H1 (cell line): ENCODE data around the gene CCT3. TPM values are rescaled to one million over a fixed set of nuclear protein-coding genes. Genes with fewer than 3 reads are reported as not detected.
"Not testable (repeated sequence)": the region's sequence is repeated elsewhere in the genome, so short reads cannot be mapped to it uniquely, and the experiment has no call there.

Experiments used
- CTCF ChIA-PET: fragments of 300-600 bp; sonication (Branson Sonifier 250); formaldehyde crosslinking; loops from one replicate; lab custom pipeline; 2021; ENCODE audit not compliant: partially characterized antibody; lab: Charles Lee
- POLR2A ChIA-PET: fragments of 300-600 bp; sonication (Branson Sonifier 250); formaldehyde crosslinking; loops from one replicate; lab custom pipeline; 2021; ENCODE audit warnings: inconsistent platforms; ENCODE audit not compliant: partially characterized antibody; lab: Charles Lee
- DNase-seq, 2 experiments: peaks; one replicate each; pipeline versions ENCODE4 v3.0.0 to v3.0.0-alpha.2; 2010 to 2022; ENCODE audit warnings: low spot score in 2 of 2, low read depth in 1 of 2, mixed read lengths in 1 of 2
- FAIRE-seq: peaks from 2 replicates; lab custom pipeline; 2011; peaks lifted over from hg19 to GRCh38; lab: Jason Lieb, UNC
- H2AFZ ChIP-seq: 2 replicates; pipeline ENCODE4 v1.8.1; 2012; ENCODE audit warnings: low read length, inconsistent platforms
- H2AK5ac ChIP-seq: 2 replicates; pipeline ENCODE4 v1.6.1; 2013; ENCODE audit warnings: low read depth, low read length
- H2BK120ac ChIP-seq: replicated peaks from 2 replicates; pipeline ENCODE3; 2013; ENCODE audit warnings: low read depth, low read length, inconsistent platforms
- H2BK12ac ChIP-seq: 2 replicates; pipeline ENCODE4 v1.6.1; 2013; ENCODE audit warnings: low read depth, low read length
- H2BK15ac ChIP-seq: 2 replicates; pipeline ENCODE4 v1.6.1; 2013; ENCODE audit warnings: low read length
- H2BK20ac ChIP-seq: 2 replicates; pipeline ENCODE4 v1.6.1; 2013; ENCODE audit warnings: low read length
- H2BK5ac ChIP-seq: 2 replicates; pipeline ENCODE4 v1.6.1; 2013; ENCODE audit warnings: low read depth, low read length
- H3K14ac ChIP-seq: 2 replicates; pipeline ENCODE4 v1.6.1; 2013; ENCODE audit warnings: inconsistent platforms; ENCODE audit not compliant: insufficient read length
- H3K18ac ChIP-seq: 2 replicates; pipeline ENCODE4 v1.6.1; 2013; ENCODE audit warnings: low read length; ENCODE audit errors: extremely low read depth
- H3K23ac ChIP-seq: 2 replicates; pipeline ENCODE4 v1.6.1; 2013; ENCODE audit warnings: inconsistent platforms; ENCODE audit not compliant: insufficient read length
- H3K23me2 ChIP-seq: 2 replicates; pipeline ENCODE4 v1.6.1; 2013; ENCODE audit warnings: low read depth, low read length
- H3K27ac ChIP-seq: 2 replicates; pipeline ENCODE4 v1.6.1; 2011; ENCODE audit warnings: low read depth, low read length, inconsistent platforms
- H3K27me3 ChIP-seq, 4 experiments: replicated peaks in 1 of 4; 1 replicate in 1 of 4; 2 replicates in 3 of 4; pipeline versions ENCODE4 v1.6.1 to v1.8.1; 2011 to 2013; ENCODE audit warnings: low read length in 3 of 4, mild to moderate bottlenecking in 3 of 4, inconsistent platforms in 2 of 4, mixed read lengths in 2 of 4, moderate library complexity in 1 of 4; ENCODE audit not compliant: control insufficient read depth in 3 of 4, insufficient read depth in 3 of 4; ENCODE audit errors: extremely low read depth in 1 of 4
- H3K36me3 ChIP-seq, 4 experiments: 2 replicates each; pipeline versions ENCODE4 v1.6.1 to v1.8.1; 2011 to 2013; ENCODE audit warnings: mild to moderate bottlenecking in 4 of 4, low read length in 3 of 4, moderate library complexity in 2 of 4, control low read depth in 1 of 4, inconsistent platforms in 1 of 4; ENCODE audit not compliant: insufficient read depth in 4 of 4, control insufficient read depth in 2 of 4
- H3K4ac ChIP-seq: replicated peaks from 2 replicates; pipeline ENCODE3; 2013; ENCODE audit warnings: low read length, low read depth, mixed read lengths, inconsistent platforms; ENCODE audit not compliant: insufficient read length
- H3K4me1 ChIP-seq, 4 experiments: replicated peaks in 1 of 4; 1 replicate in 1 of 4; 2 replicates in 3 of 4; pipeline versions ENCODE4 v1.6.1 to v1.8.1; 2011 to 2013; ENCODE audit warnings: low read length in 3 of 4, inconsistent platforms in 2 of 4, mixed read lengths in 1 of 4; ENCODE audit not compliant: insufficient read depth in 4 of 4, control insufficient read depth in 3 of 4
- H3K4me2 ChIP-seq, 2 experiments: 2 replicates each; pipeline versions ENCODE4 v1.6.1 to v1.8.1; 2011 to 2013; ENCODE audit warnings: low read depth in 2 of 2, low read length in 2 of 2, control low read depth in 1 of 2, inconsistent platforms in 1 of 2, mild to moderate bottlenecking in 1 of 2; ENCODE audit not compliant: insufficient read depth in 1 of 2
- H3K4me3 ChIP-seq, 4 experiments: fragments of 200-600, 300-600 bp in 1 of 4; sonication (generic), shearing (Covaris generic), sonication (Bioruptor Twin) in 1 of 4; 2 replicates each; pipeline versions ENCODE4 v1.5.1 to v1.8.1; 2011 to 2016; ENCODE audit warnings: low read length in 4 of 4, low read depth in 3 of 4, control low read depth in 2 of 4, inconsistent platforms in 2 of 4, mild to moderate bottlenecking in 2 of 4, mixed read lengths in 1 of 4, moderate library complexity in 1 of 4; ENCODE audit not compliant: insufficient read depth in 2 of 4; ENCODE audit errors: extremely low read depth in 1 of 4
- H3K56ac ChIP-seq: replicated peaks from 2 replicates; pipeline ENCODE3; 2013; ENCODE audit warnings: low read depth, mild to moderate bottlenecking, mixed read lengths, low read length, inconsistent platforms; ENCODE audit not compliant: insufficient read length
- H3K79me1 ChIP-seq: 2 replicates; pipeline ENCODE4 v1.6.1; 2013; ENCODE audit warnings: low read depth, low read length, control low read depth
- H3K79me2 ChIP-seq, 2 experiments: 2 replicates each; pipeline versions ENCODE4 v1.6.1 to v1.8.1; 2012 to 2013; ENCODE audit warnings: low read length in 2 of 2, mild to moderate bottlenecking in 2 of 2, inconsistent platforms in 1 of 2; ENCODE audit not compliant: insufficient read depth in 2 of 2, control insufficient read depth in 1 of 2
- H3K9ac ChIP-seq, 4 experiments: replicated peaks in 1 of 4; 1 replicate in 1 of 4; 2 replicates in 3 of 4; pipeline versions ENCODE4 v1.6.1 to v1.8.1; 2011 to 2013; ENCODE audit warnings: low read depth in 3 of 4, low read length in 3 of 4, control low read depth in 2 of 4, mild to moderate bottlenecking in 2 of 4, moderate library complexity in 2 of 4, inconsistent platforms in 1 of 4; ENCODE audit errors: extremely low read depth in 1 of 4
- H3K9me3 ChIP-seq, 2 experiments: 2 replicates each; pipeline versions ENCODE4 v1.6.1 to v1.8.1; 2012 to 2013; ENCODE audit warnings: mild to moderate bottlenecking in 2 of 2, moderate library complexity in 2 of 2, control low read depth in 1 of 2, inconsistent platforms in 1 of 2, low read depth in 1 of 2, low read length in 1 of 2, mixed read lengths in 1 of 2; ENCODE audit not compliant: insufficient read depth in 2 of 2
- H4K20me1 ChIP-seq, 2 experiments: replicated peaks in 1 of 2; 2 replicates each; pipeline versions ENCODE3 to v1.8.1; 2011 to 2013; ENCODE audit warnings: inconsistent platforms in 2 of 2, low read length in 2 of 2, mild to moderate bottlenecking in 1 of 2; ENCODE audit not compliant: insufficient read depth in 2 of 2, control insufficient read depth in 1 of 2
- H4K5ac ChIP-seq: 2 replicates; pipeline ENCODE4 v1.6.1; 2013; ENCODE audit warnings: low read length, low read depth, mixed read lengths, inconsistent platforms; ENCODE audit not compliant: insufficient read length
- H4K8ac ChIP-seq: 2 replicates; pipeline ENCODE4 v1.8.0; 2013; ENCODE audit warnings: mild to moderate bottlenecking, moderate library complexity, low read length, inconsistent platforms; ENCODE audit not compliant: insufficient read depth; ENCODE audit errors: extremely low read depth
- H4K91ac ChIP-seq: replicated peaks from 2 replicates; pipeline ENCODE3; 2013; ENCODE audit warnings: low read length, mixed read lengths, inconsistent platforms; ENCODE audit not compliant: insufficient read length
- WGBS, 2 experiments: shearing (Covaris generic) in 1 of 2; methylation state at CpG; one replicate each; pipeline versions ENCODE4 v1.1.6 to v1.1.7; 2013 to 2015; ENCODE audit warnings: low lambda C conversion rate in 2 of 2, mixed read lengths in 2 of 2, inconsistent platforms in 1 of 2, low coverage in 1 of 2, missing lambda C conversion rate in 1 of 2; ENCODE audit not compliant: insufficient replicate concordance in 2 of 2, insufficient coverage in 1 of 2, insufficient read length in 1 of 2; ENCODE audit errors: extremely low coverage in 1 of 2, missing lambda C conversion rate in 1 of 2; 5-methylcytosine and 5-hydroxymethylcytosine counted together
- polyA plus RNA-seq, 7 experiments: library from polyadenylated mRNA; depleted of rRNA in 3 of 7; stranded (reverse) in 5 of 7; unstranded in 2 of 7; fragments of >200 nt in 5 of 7; fragments of 200-250 nt in 2 of 7; gene quantifications; 1 replicate in 5 of 7; 2 replicates in 1 of 7; 4 replicates in 1 of 7; pipeline versions ENCODE4 v1.2.1 to v1.2.3, GENCODE V29; 2011 to 2013; ENCODE audit warnings: missing spikeins in 2 of 7, mixed read lengths in 2 of 7
- total RNA-seq: library from RNA; stranded (reverse); fragmentation: NEBNext Ultra II Directional; extraction: Animal tissue kit (Norgen Biotek cat#: 25700); gene quantifications from 2 replicates; pipeline ENCODE4 v1.2.1, GENCODE V29; 2021

CCT3 gene
- total and polyA plus RNA-seq, 2 of the 8 experiments (the other 6 are each of a cell fraction or from before 2014, with no cell fraction given) = 431 to 480 TPM

- FAIRE-seq, H3K79me1 ChIP-seq, H3K18ac ChIP-seq, H2AK5ac ChIP-seq, H3K56ac ChIP-seq, H2BK15ac ChIP-seq, H2BK20ac ChIP-seq, H3K14ac ChIP-seq, H3K4me3 ChIP-seq, H3K23ac ChIP-seq, H3K4me2 ChIP-seq, H4K91ac ChIP-seq, H3K36me3 ChIP-seq, H3K27me3 ChIP-seq, H2BK12ac ChIP-seq, H3K27ac ChIP-seq, H4K5ac ChIP-seq, H3K79me2 ChIP-seq, H2BK5ac ChIP-seq, H3K9me3 ChIP-seq, H2BK120ac ChIP-seq, DNase-seq, H3K9ac ChIP-seq, H3K4me1 ChIP-seq, H4K20me1 ChIP-seq, H2AFZ ChIP-seq, POLR2A ChIA-PET, H4K8ac ChIP-seq, H3K4ac ChIP-seq, H3K23me2 ChIP-seq: not testable (repeated sequence)
- CTCF ChIA-PET = interaction anchor here (0.7 to 2.1 kb wide), 5 partner anchors 10 to 57 kb away, joined by 3 to 6 read pairs (median 4); no protein-coding TSS in a partner anchor
- WGBS, 2 experiments = 94% methylated on average over 13 of the region's 13 CpGs; no CpG with 5 or more reads in 1 of the 2 experiments
Observed at GRCh38 chr1:156352481-156352880, 14.4 kb upstream of the CCT3 start.
